Large intestine (tissue), 3 donors: Measurements from ENCODE around the gene CENPQ. TPM values are rescaled to one million over a fixed set of nuclear protein-coding genes. Genes with fewer than 3 reads are reported as not detected.

Experiments
- DNase-seq, 2 donors: peaks; one replicate each; pipeline versions ENCODE4 v3.0.0 to v3.0.0-alpha.2; 2013
- H3K27ac ChIP-seq: one replicate; pipeline ENCODE4 v1.5.1; 2013; ENCODE audit warnings: low read length
- H3K27me3 ChIP-seq: 2 replicates; pipeline ENCODE4 v1.6.1; 2013; ENCODE audit warnings: low read length; ENCODE audit not compliant: control insufficient read depth, insufficient read depth
- H3K36me3 ChIP-seq: 2 replicates; pipeline ENCODE4 v1.6.1; 2013; ENCODE audit warnings: low read length; ENCODE audit not compliant: control insufficient read depth, insufficient read depth
- H3K4me1 ChIP-seq: one replicate; pipeline ENCODE4 v1.6.1; 2013; ENCODE audit warnings: low read length; ENCODE audit not compliant: control insufficient read depth, insufficient read depth
- H3K4me3 ChIP-seq: one replicate; pipeline ENCODE4 v1.5.1; 2013; ENCODE audit warnings: low read length
- H3K9me3 ChIP-seq: one replicate; pipeline ENCODE4 v1.6.1; 2013; ENCODE audit warnings: mild to moderate bottlenecking, low read depth, low read length, moderate library complexity; ENCODE audit not compliant: control insufficient read depth
- WGBS: methylation state at CpG from one replicate; pipeline ENCODE4 v1.1.5; 2013; ENCODE audit warnings: low lambda C conversion rate; ENCODE audit not compliant: insufficient coverage; 5-methylcytosine and 5-hydroxymethylcytosine counted together
- polyA plus RNA-seq: library from polyadenylated mRNA; unstranded; fragments of 120-200 nt; gene quantifications from one replicate; pipeline ENCODE4 v1.2.1, GENCODE V29; 2013

The CENPQ gene
- polyA plus RNA-seq, 1 donor, result 7.3 TPM

DNA sequence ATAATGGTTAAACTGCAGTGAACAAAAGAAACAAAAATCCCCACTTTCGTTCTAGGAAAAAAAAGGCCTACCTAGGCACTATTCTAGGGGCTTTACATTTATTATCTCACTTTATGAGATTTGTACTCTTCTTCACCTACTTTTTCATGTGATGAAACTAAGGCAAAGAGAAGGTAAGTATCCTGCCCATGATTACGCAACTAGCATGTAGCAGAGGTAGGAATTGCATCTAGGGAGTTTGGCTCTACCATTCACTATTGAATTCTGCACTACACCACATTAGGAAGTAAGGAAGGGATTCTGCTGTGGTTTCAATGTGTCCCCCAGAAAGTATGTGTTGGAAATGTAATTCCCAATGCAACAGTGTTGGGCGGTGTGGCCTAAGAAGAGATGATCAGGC is 75.9 kb downstream of the CENPQ start:
- H3K9me3 ChIP-seq, result no peaks in the 10 kb centered on the region
- no peaks in the 10 kb centered on the region for H3K36me3 ChIP-seq
- no peak for DNase-seq
- WGBS, result 88% methylated on average over 1 of the region's 3 CpGs
- H3K27ac ChIP-seq, result no peak overlapping the region
- no peaks in the 10 kb centered on the region for H3K27me3 ChIP-seq
- H3K4me3 ChIP-seq, result no peak overlapping the region
- peaks cover 3% of the 10 kb centered on the region for H3K4me1 ChIP-seq

- Histone ChIP-seq H3K36me3 (no peaks in the 10 kb centered on the region), H3K27ac (no peak overlapping the region), H3K4me3 (no peak overlapping the region), H3K4me1 (peaks cover 3% of the 10 kb centered on the region), H3K9me3 (no peaks in the 10 kb centered on the region), H3K27me3 (no peaks in the 10 kb centered on the region)
- no peak for DNase-seq
These were observed 77.4 kb downstream of the CENPQ start for GRCh38 chr6:49540614-49541013.

- H3K27ac ChIP-seq, result peak overlapping the region; percentile 32
These were observed 78.1 kb downstream of the CENPQ start for GRCh38 chr6:49541210-49541724.

GRCh38 chr6:49541936-49542335 is 78.8 kb downstream of the CENPQ start:
- Histone ChIP-seq H3K9me3 (no peaks in the 10 kb centered on the region), H3K4me3 (no peak overlapping the region), H3K27ac (peak overlapping the region; percentile 32), H3K4me1 (peaks cover 3% of the 10 kb centered on the region), H3K36me3 (no peaks in the 10 kb centered on the region), H3K27me3 (no peaks in the 10 kb centered on the region)
- no peak for DNase-seq
- WGBS, result no CpG with 5 or more reads among the region's 3 CpGs

More at GRCh38 chr6:49541210-49541724, 78.1 kb downstream of the CENPQ start:
- no CpG with 5 or more reads among the region's 1 CpG for WGBS
- peak; percentile 68 to 80 for DNase-seq
- H3K36me3 ChIP-seq, result no peaks in the 10 kb centered on the region
- no peaks in the 10 kb centered on the region for H3K9me3 ChIP-seq
- H3K4me3 ChIP-seq, result no peak overlapping the region
- no peaks in the 10 kb centered on the region for H3K27me3 ChIP-seq
- peaks cover 3% of the 10 kb centered on the region for H3K4me1 ChIP-seq

Other genes starting within 250 kb of the CENPQ start
- gene MMUT, start 117 bp upstream of the CENPQ start, polyA plus RNA-seq, result 35.6 TPM
- not detected for gene GLYATL3, start 36.6 kb downstream of the CENPQ start, polyA plus RNA-seq
- 24.1 TPM for gene C6orf141, start 87.3 kb downstream of the CENPQ start, polyA plus RNA-seq
- 1.3 TPM for gene RHAG, start 173.5 kb downstream of the CENPQ start, polyA plus RNA-seq